Stimulated activated CD4-positive, alpha-beta T cell treated with anti-CD3 and anti-CD28 coated beads, Interleukin-15, amount 100 ng/mL, for 24 hours (primary cell): Measurements from ENCODE around the gene MLXIP.
"Not testable (repeated sequence)": the region's sequence is repeated elsewhere in the genome, so short reads cannot be mapped to it uniquely, and the experiment has no call there.

Source experiments
- DNase-seq: peaks from one replicate; pipeline ENCODE4 v3.0.0-alpha.2; 2020

The MLXIP gene

GRCh38 chr12:122155705-122156104 is 77.1 kb downstream of the MLXIP start:
- DNase-seq = no peak

DNA sequence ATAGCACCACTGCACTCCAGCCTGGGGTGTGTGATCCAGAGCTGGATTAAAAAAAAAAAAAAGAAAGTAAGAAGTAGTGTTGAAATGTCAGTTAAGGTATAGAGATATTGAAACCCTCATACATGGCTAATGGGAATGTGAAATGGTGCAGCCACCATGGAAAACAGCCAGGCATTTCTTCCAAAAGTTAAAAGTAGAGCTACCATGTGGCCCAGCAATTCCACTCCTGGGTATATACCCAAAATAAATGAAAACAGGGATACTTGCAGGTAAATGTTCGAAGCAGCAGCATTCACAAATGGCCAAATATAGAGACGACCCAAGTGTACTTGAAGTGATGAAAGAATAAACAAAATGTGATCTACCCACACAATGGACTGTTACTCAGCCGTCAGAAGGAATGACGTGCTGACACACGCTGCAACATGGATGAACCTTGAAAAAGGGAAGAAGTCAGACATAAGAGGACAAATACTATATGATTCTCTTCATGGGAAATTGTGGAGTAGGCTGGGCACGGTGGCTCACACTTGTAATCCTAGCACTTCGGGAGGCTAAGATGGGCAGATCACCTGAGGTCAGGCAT is 80.2 kb downstream of the MLXIP start:
- no peak for DNase-seq

GRCh38 chr12:122159882-122160281 is 81.3 kb downstream of the MLXIP start:
- DNase-seq = no peak

DNA sequence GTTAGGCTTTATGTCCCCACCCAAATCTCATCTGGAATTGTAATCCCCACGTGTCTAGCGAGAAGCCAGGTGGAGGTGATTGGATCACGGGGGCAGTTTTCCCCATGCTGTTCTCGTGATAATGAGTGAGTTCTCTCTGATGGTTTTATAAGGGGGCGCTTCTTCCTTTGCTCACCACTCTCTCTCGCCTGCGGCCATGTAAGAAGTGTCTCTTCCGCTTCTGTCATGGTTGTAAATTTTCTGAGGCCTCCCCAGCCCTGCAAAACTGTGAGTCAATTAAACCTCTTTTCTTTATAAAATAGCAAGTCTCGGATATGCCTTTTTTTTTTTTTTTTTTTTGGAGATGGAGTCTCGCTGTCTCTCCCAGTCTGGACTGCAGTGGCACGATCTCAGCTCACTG is 82.2 kb downstream of the MLXIP start:
- no peak for DNase-seq

- DNase-seq = no peak
These were observed 83.1 kb downstream of the MLXIP start for GRCh38 chr12:122161682-122162081.

DNA sequence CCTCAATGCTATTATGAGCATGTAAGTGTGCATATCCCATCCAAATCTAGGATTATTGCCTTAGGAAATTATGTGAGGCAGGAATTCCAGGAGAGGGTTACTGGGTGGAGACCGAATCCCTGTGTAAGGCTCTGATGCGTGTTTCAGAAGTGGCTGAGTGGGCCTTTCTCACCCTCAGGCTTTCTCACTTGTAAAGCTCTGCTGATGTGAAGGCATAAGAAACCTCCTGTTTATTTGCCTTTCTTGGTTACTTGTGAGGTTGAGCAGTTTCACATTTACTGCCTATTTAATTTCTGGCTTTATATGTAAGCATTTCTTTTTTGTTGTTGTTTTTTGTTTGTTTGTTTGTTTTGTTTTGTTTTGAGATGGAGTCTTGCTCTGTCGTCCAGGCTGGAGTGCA is 84.4 kb downstream of the MLXIP start:
- DNase-seq = no peak

GRCh38 chr12:122166422-122167349 is 88.1 kb downstream of the MLXIP start:
- peak; percentile 70 for DNase-seq

DNA sequence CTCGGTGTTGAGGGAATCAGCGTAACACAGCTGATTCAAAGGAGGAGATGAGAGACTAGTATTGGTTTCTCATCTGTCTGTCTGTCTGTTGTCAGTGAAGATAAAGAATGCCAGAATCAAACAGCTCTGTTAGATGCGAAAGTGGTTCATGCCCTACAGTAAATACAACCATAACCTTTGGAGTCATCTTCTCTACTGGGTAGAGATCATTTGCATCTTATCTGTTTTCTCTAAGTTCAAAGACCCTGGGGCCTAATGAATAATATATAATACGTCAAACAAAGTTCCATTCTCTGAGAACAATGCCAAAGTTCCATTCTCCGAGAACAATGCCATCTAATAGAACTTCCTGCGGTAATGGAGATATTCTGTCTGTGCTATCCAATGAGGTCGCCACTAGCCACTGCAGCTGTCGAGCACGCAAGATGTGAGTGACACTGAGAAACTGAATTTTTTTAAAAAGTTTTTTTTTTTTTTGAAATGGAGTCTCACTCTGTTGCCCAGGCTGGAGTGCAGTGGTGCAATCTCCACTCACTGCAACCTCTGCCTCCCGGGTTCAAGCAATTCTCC is 88.9 kb downstream of the MLXIP start:
- DNase-seq = no peak

GRCh38 chr12:122168492-122168891 is 89.9 kb downstream of the MLXIP start:
- no peak for DNase-seq

- no peak for DNase-seq
These were observed 92.8 kb downstream of the MLXIP start for GRCh38 chr12:122171399-122171798.

DNA sequence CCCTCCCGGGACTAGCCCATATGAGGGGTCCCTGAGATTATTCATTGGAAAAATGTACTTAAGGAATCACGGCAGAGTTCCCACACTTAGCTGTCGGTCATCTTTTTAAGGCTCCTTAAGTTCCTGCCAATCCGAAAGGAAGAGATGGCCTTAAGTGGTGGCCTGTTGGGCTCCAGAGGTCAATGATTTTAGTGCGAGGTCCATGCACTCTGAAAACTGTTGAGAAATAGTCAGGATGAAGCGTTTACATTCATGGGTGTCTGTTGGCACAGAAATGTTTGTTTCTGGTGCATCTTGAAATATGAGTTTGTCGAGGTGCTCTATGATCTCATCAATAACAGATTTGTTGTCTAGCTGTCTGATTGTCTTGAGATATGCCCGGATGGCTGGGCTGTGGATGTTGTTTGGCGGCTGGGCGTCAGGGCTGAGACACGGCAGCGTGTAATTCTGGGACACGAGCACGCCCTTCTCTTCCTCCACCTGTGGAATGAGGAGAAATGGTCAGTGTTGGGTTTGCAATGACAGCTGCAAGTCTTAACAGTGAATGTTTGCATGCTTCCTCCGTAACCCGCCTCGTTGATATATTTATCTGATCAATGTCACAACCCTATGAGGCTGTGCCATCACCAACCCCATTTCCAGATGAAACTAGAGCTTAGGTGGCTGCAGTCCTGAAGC is 93.8 kb downstream of the MLXIP start:
- no peak for DNase-seq

- peak; percentile 42 for DNase-seq
These were observed 95.7 kb downstream of the MLXIP start, which contains the start of gene IL31 for GRCh38 chr12:122174155-122174845. Gene IL31, minus strand, starts transcription at chr12:122174221. Its CDS starts 49 bp downstream, at chr12:122174172.

DNA sequence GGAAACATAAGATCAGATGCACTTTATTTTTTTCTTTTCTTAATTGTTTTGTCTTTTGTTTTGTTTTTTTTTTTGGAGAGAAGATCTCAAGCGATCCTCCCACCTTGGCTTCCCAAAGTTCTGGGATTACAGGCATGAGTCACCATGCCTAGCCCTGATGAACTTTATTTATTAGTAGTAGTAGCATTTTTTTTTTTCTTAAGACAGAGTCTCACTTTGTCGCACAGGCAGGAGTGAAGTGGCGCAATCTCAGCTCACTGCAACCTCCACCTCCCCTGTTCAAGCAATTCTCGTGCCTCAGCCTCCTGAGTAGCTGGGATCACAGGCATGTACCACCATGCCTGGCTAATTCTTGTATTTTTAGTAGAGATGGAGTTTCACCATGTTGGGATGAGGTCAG is 97.9 kb downstream of the MLXIP start:
- DNase-seq = not testable (repeated sequence)

DNA sequence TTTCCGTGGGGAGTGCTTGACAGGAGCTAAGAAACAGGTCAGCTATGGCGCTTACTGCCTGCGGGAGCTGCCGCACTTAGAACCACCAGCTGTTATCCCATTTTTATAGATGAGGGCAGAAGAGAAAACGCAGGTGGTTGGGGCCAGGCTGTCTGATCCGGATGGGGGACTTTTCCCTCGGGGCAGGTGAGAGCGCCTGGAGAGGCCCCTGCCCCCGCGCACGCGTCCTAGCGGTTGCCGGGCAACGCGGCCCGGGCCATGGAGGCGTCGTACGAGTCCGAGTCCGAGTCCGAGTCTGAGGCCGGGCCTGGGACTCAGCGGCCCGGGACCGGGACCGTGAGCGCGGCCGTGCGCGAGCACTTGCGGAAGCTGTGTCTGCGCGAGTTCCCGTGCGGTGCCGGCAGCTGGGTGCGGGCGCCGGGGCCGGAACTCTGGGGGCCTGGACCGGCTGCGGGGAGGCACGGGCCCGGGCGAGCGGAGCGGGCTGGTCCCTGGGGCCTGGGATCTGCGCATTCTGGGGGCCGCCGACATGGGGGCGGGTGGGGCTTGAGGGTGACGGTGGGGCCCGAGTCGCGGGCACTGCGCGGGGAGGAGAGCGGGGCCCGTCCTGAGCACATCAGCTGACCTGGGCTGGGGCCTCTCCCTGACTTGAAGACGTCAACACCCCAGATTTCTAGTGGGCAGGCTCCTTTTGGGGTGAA is 104.5 kb downstream of the MLXIP start, which contains the start of gene LRRC43:
TSS of gene LRRC43 (plus strand) at position 237 of the 701 bp plus-strand sequence. CDS start at position 259, 22 bp downstream.
- DNase-seq = peak; percentile 48

GRCh38 chr12:122183588-122183940 is 105.0 kb downstream of the MLXIP start:
- DNase-seq = no peak

DNA sequence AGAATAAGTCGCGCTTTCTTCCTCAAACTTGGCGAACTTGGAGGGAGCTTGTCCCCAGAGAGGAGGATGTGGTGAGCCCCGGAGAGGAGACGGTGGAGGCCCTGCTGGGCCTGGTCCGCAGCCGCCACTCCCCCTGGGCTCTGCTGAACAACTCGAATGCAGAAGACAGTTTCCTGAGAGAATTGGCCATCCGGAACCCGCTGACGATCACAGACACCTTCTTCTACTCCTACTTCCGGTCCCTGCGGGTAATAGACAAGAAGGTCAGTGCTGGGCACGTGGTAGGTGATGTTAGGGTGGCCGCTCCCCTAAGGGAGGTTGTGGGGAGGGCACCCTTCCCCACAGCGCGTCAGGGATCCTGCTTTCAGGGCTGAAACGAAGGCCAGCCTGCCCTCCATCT is 106.0 kb downstream of the MLXIP start:
- DNase-seq = no peak

- DNase-seq = no peak
These were observed 106.5 kb downstream of the MLXIP start for GRCh38 chr12:122185079-122185478.

DNA sequence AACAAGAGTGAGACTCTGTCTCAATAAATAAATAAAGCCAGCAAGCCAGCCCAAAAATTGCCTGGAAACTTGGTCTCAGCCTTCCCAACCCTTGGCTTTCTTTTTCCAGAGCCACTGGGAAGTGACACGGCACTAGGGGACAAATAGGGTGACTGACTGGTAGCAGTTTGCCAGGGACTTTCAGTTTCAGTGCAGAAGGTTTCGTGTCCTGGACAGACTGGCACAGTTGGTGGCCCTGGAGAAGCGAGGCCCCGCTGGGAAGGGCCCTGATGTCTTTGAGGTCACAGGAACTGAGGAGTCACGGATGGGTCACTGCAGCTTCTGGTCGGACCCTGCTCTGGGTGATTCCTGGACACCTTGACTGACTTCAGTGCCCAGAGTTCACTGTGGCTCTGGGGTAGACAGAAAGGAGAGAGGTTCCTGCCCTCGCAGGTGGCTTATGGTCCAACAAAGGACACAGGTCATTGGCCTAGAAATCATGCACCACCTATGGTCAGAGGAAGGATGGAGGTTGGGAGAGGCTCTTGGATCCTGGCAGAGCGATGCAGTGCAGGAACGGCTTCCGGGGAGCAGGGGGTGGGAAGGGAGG is 107.0 kb downstream of the MLXIP start:
- DNase-seq = no peak

- no peak for DNase-seq
These were observed 108.9 kb downstream of the MLXIP start for GRCh38 chr12:122187466-122187865.

DNA sequence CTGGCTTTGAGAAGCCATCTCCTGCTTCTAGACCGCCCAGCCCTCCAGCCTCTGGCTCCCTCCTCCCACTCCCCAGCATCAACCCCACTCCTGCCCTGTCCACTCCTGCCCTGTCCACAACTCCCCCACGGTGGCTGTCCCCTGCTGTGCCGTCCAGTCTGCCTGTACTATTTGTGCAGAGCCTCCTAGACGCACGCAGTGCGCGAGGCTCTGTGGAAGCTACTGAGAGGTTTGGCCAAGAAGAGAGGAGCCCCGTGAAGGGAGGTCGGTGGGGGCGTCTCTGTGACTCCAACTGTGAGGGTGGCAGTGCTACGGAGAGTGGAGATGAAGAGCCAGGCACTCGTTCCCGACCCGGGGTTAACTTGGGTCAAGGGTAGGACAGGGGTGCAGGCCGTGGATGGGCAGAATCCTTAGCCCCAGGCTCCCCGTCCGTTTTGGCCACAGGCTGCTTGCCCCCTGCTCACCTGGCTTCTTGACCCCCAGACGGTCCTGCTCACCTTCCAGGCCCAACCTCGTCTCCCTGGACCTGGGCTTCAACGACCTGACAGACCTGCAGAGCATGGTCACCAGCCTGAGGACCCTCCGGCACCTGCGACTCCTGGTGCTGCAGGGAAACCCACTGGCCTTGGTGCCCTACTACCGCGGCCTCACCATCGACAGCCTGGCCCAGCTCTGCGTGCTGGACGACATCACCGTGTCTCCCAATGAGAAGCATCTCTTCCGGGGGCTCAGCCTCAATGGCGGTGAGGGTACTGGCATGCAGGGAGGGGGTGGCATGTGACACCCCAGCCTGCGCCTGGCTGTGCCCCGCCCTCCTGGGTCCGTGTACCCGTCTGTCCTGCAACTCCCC is 111.3 kb downstream of the MLXIP start:
- DNase-seq = no peak
